ENCODE data around the gene ZNF511.

ZNF511 gene

GRCh38 chr10:133312016-133312768, 3.5 kb downstream of the ZNF511 start:
- DNase-seq (ENCODE audit: low read depth), result no peak
- TF ChIP-seq CTCF (IDR thresholded peaks at IDR 0.05; ENCODE audit: control insufficient read depth, insufficient read depth, low read depth, low read length, missing control alignments), result no peak
- H3K4me3 ChIP-seq (ENCODE audit: control insufficient read depth, low read depth, low read length), result no peak overlapping the region

GRCh38 chr10:133312769-133313145, 4.0 kb downstream of the ZNF511 start:
- TF ChIP-seq CTCF (IDR thresholded peaks at IDR 0.05; ENCODE audit: control insufficient read depth, insufficient read depth, low read depth, low read length, missing control alignments), result no peak
- no peak for DNase-seq (ENCODE audit: low read depth)
- H3K4me3 ChIP-seq (ENCODE audit: control insufficient read depth, low read depth, low read length), result no peak overlapping the region

- H3K4me3 ChIP-seq (ENCODE audit: control insufficient read depth, low read depth, low read length), result no peak overlapping the region
- DNase-seq (ENCODE audit: low read depth), result no peak
- TF ChIP-seq CTCF (IDR thresholded peaks at IDR 0.05; ENCODE audit: control insufficient read depth, insufficient read depth, low read depth, low read length, missing control alignments), result no peak
Measured at GRCh38 chr10:133313192-133313591, 4.5 kb downstream of the ZNF511 start.

- no peak overlapping the region for H3K4me3 ChIP-seq (ENCODE audit: control insufficient read depth, low read depth, low read length)
- DNase-seq (ENCODE audit: low read depth), result no peak
- TF ChIP-seq CTCF (IDR thresholded peaks at IDR 0.05; ENCODE audit: control insufficient read depth, insufficient read depth, low read depth, low read length, missing control alignments), result no peak
Measured at GRCh38 chr10:133314911-133315310, 6.2 kb downstream of the ZNF511 start.

GRCh38 chr10:133315847-133316246, 7.1 kb downstream of the ZNF511 start:
- H3K4me3 ChIP-seq (ENCODE audit: control insufficient read depth, low read depth, low read length), result no peak overlapping the region
- no peak for DNase-seq (ENCODE audit: low read depth)
- no peak for TF ChIP-seq CTCF (IDR thresholded peaks at IDR 0.05; ENCODE audit: control insufficient read depth, insufficient read depth, low read depth, low read length, missing control alignments)

GRCh38 chr10:133316266-133316665, 7.6 kb downstream of the ZNF511 start:
- no peak for TF ChIP-seq CTCF (IDR thresholded peaks at IDR 0.05; ENCODE audit: control insufficient read depth, insufficient read depth, low read depth, low read length, missing control alignments)
- no peak for DNase-seq (ENCODE audit: low read depth)
- H3K4me3 ChIP-seq (ENCODE audit: control insufficient read depth, low read depth, low read length), result no peak overlapping the region

Measured in AG09309 (cell line).